HUES6 (cell line): ENCODE results near the gene KRTAP5-5.

ENCODE experiments used
- H3K27ac ChIP-seq: 2 replicates; pipeline ENCODE4 v1.7.0; 2013; ENCODE audit warnings: low read depth, mild to moderate bottlenecking, low read length, inconsistent platforms
- H3K27me3 ChIP-seq: 2 replicates; pipeline ENCODE4 v1.6.1; 2013; ENCODE audit warnings: low read length; ENCODE audit not compliant: control insufficient read depth, insufficient read depth
- H3K36me3 ChIP-seq: 2 replicates; pipeline ENCODE4 v1.6.1; 2013; ENCODE audit warnings: low read length; ENCODE audit not compliant: control insufficient read depth, insufficient read depth
- H3K4me1 ChIP-seq: 2 replicates; pipeline ENCODE4 v1.6.1; 2013; ENCODE audit warnings: low read length; ENCODE audit not compliant: control insufficient read depth, insufficient read depth
- H3K4me3 ChIP-seq: 2 replicates; pipeline ENCODE4 v1.5.1; 2013; ENCODE audit warnings: low read depth, low read length
- H3K9ac ChIP-seq: one replicate; pipeline ENCODE4 v1.6.1; 2013; ENCODE audit warnings: mild to moderate bottlenecking, low read length
- H3K9me3 ChIP-seq: 2 replicates; pipeline ENCODE4 v1.6.1; 2013; ENCODE audit warnings: low read depth, low read length; ENCODE audit not compliant: control insufficient read depth, insufficient read depth

The KRTAP5-5 gene

DNA sequence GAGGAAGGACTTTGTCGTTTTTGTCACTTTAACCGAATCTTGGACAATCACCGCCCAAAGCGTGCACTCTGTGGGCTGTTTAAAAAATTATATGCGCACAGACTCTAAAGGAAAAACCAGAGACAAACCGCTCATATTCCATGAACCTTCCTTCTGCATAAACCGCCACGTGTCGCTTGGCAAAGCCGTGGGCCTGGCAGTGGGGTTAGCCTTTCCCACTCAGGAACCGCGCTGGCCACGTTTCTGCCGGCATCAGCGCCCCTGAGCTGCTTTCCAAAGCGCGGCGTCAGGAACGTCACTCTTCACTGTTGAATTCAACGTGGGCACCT, 22.8 kb downstream of the KRTAP5-5 start:
- H3K36me3 ChIP-seq = no peaks in the 10 kb centered on the region
- H3K9me3 ChIP-seq = no peaks in the 10 kb centered on the region
- peaks cover 18% of the 10 kb centered on the region for H3K27me3 ChIP-seq
- no peak overlapping the region for H3K27ac ChIP-seq
- H3K9ac ChIP-seq = no peak overlapping the region
- no peak overlapping the region for H3K4me3 ChIP-seq
- H3K4me1 ChIP-seq = peaks cover 13% of the 10 kb centered on the region; the same call in 1 of the 2 replicates

DNA sequence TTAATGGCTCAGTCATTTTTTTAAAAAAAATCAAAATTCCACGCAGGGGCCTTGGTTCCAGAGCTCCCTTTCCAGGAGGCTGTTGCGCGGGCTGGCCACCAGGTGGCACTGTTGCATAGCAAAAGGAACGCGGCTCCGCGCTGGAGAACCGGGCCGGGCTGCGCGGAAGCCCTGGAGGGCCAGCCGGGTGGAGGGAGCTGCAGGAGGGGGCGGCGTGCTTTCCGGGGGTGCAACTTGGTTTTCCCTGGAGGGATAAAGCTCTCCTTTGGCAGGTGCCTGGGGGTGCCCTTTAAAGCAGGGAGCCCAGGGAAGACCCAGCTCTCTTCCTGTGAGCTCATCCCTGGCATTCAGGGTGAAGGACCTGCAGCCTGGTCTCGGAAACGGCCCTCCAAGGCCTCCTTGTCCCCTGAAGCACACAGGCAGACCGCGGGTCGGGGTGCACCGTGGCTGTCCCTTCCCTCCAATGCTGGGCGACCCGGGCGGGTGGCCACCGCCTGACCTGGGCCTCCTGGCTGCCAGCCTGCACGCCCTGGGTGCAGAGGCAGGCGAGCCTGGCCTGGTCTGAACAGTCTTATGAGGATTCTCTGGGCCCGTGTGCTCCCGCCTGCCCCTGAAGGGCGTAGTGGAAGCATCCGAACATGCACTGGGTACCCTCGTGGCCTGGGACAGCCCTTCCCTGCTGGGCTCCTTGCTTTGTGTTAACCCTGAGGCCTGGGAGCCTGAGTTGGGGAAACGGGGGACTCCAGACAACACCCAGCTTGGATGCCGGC, 23.4 kb downstream of the KRTAP5-5 start:
- Histone ChIP-seq H3K4me1 (peaks cover 13% of the 10 kb centered on the region; the same call in 1 of the 2 replicates), H3K27ac (no peak overlapping the region), H3K9me3 (no peaks in the 10 kb centered on the region), H3K9ac (no peak overlapping the region), H3K4me3 (peak overlapping the region; percentile 49), H3K36me3 (no peaks in the 10 kb centered on the region), H3K27me3 (peaks cover 18% of the 10 kb centered on the region)

DNA sequence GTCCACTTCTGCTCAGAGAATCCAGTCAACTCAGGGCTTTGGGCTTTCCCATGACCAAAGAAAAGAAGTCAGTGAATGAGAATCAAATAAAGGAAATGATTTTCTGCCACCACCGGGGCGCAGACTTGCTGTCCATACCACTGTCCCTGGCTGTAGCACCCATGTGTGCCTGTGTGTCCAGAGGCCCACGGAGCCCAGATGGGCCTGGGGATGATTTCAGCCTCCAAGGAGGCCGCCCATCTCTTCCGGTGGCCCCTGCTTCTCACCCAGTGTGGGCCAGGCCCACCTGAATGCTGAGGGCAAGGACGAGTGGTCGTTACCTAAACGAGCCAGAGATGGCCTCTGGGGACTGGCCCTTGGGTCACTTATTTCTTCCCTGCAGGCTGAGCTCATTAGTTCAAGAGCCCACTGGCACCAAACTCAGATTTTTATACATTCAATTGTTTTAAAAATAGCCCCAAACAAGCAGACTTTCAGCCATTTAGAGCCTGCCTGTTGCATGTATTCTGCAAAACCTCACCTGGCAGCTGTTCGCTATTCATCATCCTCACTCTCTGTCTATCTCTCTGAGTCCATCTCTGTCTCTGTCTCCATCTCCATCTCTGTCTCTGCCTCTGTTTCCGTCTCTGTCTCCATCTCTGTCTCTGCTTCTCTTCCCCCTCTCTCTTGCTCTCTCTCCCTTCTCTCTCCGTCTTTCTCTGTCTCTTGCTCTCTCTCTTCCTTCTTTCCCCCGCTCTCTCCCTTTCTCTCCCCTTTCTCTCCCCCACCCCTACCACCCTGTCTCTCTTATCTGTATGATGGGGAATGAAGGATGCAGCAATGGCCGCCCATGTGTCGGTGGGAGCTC, 24.2 kb downstream of the KRTAP5-5 start:
- Histone ChIP-seq H3K36me3 (no peaks in the 10 kb centered on the region), H3K27ac (no peak overlapping the region), H3K4me1 (peaks cover 13% of the 10 kb centered on the region; the same call in 1 of the 2 replicates), H3K9me3 (no peaks in the 10 kb centered on the region), H3K9ac (no peak overlapping the region), H3K27me3 (peaks cover 18% of the 10 kb centered on the region), H3K4me3 (no peak overlapping the region)

DNA sequence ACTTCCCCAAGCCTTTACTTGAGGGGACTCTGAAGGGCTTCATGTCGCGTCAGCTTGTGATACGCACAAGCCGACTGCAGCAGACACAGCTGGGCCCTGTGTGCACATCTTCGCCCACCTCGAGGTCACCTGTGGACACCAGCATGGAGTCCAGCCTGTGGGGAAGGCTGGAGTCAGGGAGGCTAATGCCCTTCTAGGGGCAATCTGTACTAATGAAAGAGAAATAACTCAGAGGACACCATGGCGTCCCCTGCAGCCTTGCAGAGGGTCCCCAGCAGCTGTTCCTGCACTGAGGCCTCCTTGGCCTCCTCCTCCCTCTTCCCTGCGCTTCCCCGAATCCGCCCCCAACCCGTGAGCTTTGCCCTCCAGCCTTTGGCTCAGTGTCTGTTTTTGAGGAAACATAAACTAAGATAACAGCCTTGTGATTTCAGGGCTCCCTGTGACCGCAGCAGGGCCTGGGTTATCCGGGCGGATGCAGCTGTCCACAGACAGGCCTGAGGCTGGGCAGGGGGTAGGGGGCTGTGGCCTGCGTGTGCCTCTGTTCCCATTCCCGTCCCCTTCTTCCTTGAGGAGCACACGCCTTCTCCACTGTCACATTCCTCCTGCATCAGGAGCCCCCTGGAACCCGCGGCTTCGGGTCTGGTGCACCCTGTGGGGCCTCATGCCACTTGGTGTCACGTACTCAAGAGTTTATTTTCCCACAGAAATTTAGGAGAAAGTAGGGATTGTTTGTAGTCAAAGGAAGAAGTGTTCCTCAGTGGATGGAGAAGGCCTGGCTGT, 25.0 kb downstream of the KRTAP5-5 start:
- Histone ChIP-seq H3K9ac (no peak overlapping the region), H3K27ac (no peak overlapping the region), H3K27me3 (peaks cover 18% of the 10 kb centered on the region), H3K4me3 (no peak overlapping the region), H3K36me3 (no peaks in the 10 kb centered on the region), H3K9me3 (no peaks in the 10 kb centered on the region), H3K4me1 (peaks cover 13% of the 10 kb centered on the region; the same call in 1 of the 2 replicates)

DNA sequence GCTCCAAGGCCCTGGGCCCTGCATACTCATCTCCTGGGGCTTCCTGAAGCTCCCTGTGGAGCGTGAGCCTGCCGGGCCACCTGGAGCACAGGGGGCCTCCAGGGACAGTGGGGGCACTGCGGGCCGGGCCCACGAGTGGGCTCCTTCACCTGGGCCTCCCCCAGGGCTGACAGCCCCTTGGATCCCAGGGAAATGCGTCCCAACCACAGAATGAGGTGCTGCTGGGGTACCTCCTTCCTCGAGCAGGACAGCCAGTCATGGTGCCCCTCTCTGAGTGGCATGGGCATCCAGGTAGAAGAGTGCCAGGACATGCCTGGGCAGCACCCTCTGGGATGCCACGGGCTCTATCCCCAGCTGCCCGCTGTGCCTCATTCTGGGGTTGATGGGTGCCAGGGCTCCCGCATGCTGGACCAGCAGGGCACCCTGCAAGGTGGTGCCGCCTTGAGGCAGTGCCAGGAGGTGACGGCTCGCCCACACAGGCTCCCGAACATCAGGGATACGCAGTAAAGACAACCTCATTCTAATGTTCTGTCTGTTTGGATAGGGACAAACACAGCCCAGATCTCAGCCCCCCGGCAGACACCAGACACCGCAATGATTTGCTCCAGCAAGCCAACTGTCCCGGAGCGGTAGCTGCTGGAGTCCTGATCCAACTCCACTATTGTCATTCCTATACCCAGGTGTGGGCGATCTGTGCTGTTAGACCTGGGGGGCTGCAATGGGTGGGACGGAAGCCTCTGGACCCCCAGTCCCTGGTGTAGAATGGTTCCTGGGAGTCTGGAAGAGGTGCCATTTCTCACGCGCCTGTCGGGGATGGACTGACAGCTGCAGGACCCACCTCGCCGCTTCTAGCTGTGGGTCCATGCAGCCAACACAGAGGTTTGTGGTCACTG, 25.8 kb downstream of the KRTAP5-5 start:
- Histone ChIP-seq H3K27ac (no peak overlapping the region; the same call in 1 of the 2 replicates), H3K4me3 (no peak overlapping the region), H3K9me3 (no peaks in the 10 kb centered on the region), H3K9ac (no peak overlapping the region), H3K36me3 (no peaks in the 10 kb centered on the region), H3K27me3 (peaks cover 18% of the 10 kb centered on the region), H3K4me1 (peaks cover 13% of the 10 kb centered on the region; the same call in 1 of the 2 replicates)

DNA sequence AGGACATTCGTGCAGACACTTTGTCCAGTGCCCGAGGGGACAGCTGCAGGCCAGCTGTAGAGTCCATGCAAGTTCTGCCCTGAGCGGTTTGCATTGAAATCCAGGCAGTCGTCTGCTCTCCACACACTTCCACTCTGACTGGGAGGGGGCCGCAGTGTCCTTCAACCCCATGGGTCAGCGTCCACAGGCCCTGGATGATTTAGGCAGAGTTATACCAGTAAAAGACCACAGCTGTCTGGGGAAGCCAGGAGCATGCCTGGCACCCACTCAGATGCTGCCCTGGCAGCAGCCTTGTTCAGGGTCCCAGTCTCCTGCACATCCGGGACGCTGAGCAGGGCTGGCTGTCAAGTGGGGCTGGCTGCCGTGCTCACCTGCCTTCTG, 26.5 kb downstream of the KRTAP5-5 start:
- H3K9ac ChIP-seq = no peak overlapping the region
- H3K4me1 ChIP-seq = peaks cover 13% of the 10 kb centered on the region; the same call in 1 of the 2 replicates
- H3K9me3 ChIP-seq = no peaks in the 10 kb centered on the region
- no peak overlapping the region for H3K27ac ChIP-seq
- no peaks in the 10 kb centered on the region for H3K36me3 ChIP-seq
- peaks cover 14% of the 10 kb centered on the region for H3K27me3 ChIP-seq
- H3K4me3 ChIP-seq = no peak overlapping the region

DNA sequence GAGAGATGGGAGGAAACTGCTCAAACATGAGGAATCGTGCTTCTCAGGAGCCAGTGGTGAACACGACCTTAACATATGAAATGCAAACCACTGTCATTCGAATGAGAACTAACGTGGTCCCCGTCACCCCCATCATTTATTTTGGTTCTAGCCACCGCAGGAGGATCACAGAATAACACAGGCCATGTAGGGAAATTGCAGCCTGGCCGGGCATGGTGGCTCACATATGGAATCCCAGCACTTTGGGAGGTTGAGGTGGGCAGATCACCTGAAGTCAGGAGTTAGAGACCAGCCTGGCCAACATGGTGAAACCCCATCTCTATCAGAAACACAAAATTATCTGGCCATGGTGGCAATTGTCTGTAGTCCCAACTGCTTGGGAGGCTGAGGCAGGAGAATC, 27.1 kb downstream of the KRTAP5-5 start:
- Histone ChIP-seq H3K9me3 (no peaks in the 10 kb centered on the region), H3K4me1 (peaks cover 13% of the 10 kb centered on the region; the same call in 1 of the 2 replicates), H3K4me3 (no peak overlapping the region), H3K27me3 (peaks cover 12% of the 10 kb centered on the region), H3K36me3 (no peaks in the 10 kb centered on the region), H3K27ac (no peak overlapping the region), H3K9ac (no peak overlapping the region)

DNA sequence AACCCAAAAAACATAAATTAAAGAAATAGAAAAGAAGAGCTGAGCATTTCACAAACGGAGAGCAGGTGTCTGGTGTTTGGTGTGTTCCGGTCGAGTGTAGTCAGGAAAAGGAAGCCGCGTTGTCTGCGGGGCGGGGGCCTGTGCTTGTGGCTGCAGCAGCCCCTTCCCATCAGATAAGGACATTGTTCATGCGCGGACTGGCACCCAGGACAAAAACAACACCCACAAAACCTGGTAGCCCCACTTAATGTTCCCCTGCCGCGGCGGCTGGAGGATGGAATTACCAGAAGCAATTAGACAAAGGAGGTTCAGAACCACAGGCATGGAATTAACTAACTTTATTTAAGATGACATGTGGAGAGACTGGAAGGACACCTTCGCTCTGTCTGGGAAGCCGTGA, 29.9 kb downstream of the KRTAP5-5 start:
- H3K4me1 ChIP-seq = peaks cover 5% of the 10 kb centered on the region; the same call in 1 of the 2 replicates

DNA sequence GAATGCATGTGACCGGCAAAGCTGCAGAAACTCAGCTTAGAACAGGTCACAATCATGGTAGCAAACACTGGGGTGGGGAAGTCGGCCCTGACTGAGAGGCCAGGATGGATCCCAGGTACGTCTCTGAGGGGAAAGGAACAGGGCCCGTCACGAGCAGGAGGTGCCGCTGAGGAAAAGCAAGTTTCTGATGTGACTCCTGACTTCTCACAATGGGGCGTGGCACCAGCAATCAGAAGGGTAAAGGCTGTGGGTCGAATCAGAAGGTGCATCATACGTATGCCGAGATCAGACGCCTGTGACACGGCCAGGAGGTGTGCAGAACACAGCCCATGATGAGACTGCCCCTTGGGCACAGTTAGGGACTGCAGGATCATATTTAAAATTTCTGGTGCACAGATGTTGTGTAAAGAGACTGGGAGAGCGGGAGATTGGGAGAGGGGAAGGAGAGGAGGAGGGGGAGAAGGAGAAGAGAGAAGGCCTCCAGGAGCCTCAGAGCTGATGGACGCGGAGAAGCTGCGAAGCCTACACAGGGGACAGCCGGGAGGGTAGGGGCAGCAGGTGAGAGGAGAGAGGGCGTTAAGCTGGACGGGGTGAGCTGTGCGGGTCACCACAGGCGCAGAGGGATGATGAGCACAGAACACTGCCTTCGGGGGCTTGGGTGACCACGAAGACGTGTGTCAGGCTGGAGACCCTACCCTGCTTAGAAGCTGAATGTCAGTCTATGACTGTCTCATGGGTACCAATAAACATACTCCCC, 30.7 kb downstream of the KRTAP5-5 start:
- Histone ChIP-seq H3K27ac (no peak overlapping the region), H3K9me3 (no peaks in the 10 kb centered on the region), H3K4me3 (no peak overlapping the region), H3K9ac (no peak overlapping the region), H3K4me1 (no peaks in the 10 kb centered on the region), H3K36me3 (no peaks in the 10 kb centered on the region), H3K27me3 (no peaks in the 10 kb centered on the region; the same call in 1 of the 2 replicates)

More for the DNA sequence above, 29.9 kb downstream of the KRTAP5-5 start:
- no peak overlapping the region for H3K27ac ChIP-seq
- no peaks in the 10 kb centered on the region for H3K9me3 ChIP-seq
- no peak overlapping the region for H3K4me3 ChIP-seq
- H3K27me3 ChIP-seq = no peaks in the 10 kb centered on the region; the same call in 1 of the 2 replicates
- no peak overlapping the region for H3K9ac ChIP-seq
- no peaks in the 10 kb centered on the region for H3K36me3 ChIP-seq
